GM21423 (cell line): ENCODE measurements around the gene PTGR1.
"Not testable (repeated sequence)": the region's sequence is repeated elsewhere in the genome, so short reads cannot be mapped to it uniquely, and the experiment has no call there.

Source experiments
- ATAC-seq: cut with Tn5 transposase; IDR thresholded peaks from one replicate; pipeline ENCODE4 v1.9.1; 2021; ENCODE audit warnings: mild to moderate bottlenecking, moderate library complexity; ENCODE audit not compliant: unreplicated experiment

Gene PTGR1

GRCh38 chr9:111599092-111599954 lies at the start of gene PTGR1:
PTGR1 (minus strand) TSS chr9:111599647; CDS start chr9:111597422, 2,225 bp downstream.
- ATAC-seq = peak; percentile 36

- no peak for ATAC-seq
Measured at GRCh38 chr9:111649016-111649415, 49.6 kb upstream of the PTGR1 start.

- no peak for ATAC-seq
Measured at GRCh38 chr9:111648066-111648465, 48.6 kb upstream of the PTGR1 start.

GRCh38 chr9:111646417-111646816 lies 47.0 kb upstream of the PTGR1 start:
- ATAC-seq = no peak

- no peak for ATAC-seq
Measured at GRCh38 chr9:111645806-111646205, 46.4 kb upstream of the PTGR1 start.

- ATAC-seq = no peak
Measured at GRCh38 chr9:111644195-111644772, 44.8 kb upstream of the PTGR1 start.

- ATAC-seq = no peak
Measured at GRCh38 chr9:111637421-111637950, 38.0 kb upstream of the PTGR1 start.

- no peak for ATAC-seq
Measured at GRCh38 chr9:111634860-111635259, 35.4 kb upstream of the PTGR1 start.

GRCh38 chr9:111633389-111633736 lies 33.9 kb upstream of the PTGR1 start:
- ATAC-seq = no peak

- no peak for ATAC-seq
Measured at GRCh38 chr9:111632695-111633388, 33.4 kb upstream of the PTGR1 start.

GRCh38 chr9:111632060-111632459 lies 32.6 kb upstream of the PTGR1 start:
- no peak for ATAC-seq

- ATAC-seq = peak; percentile 96
Measured at GRCh38 chr9:111631214-111631971, 31.9 kb upstream of the PTGR1 start, which contains the start of gene DNAJC25. DNAJC25 (plus strand) TSS chr9:111631334; CDS start chr9:111631408, 74 bp downstream.

GRCh38 chr9:111630964-111631213 lies 31.4 kb upstream of the PTGR1 start:
- no peak for ATAC-seq

GRCh38 chr9:111630182-111630963 lies 30.9 kb upstream of the PTGR1 start:
- peak; percentile 22 for ATAC-seq

GRCh38 chr9:111628411-111628810 lies 29.0 kb upstream of the PTGR1 start:
- no peak for ATAC-seq

GRCh38 chr9:111627260-111627963 lies 28.0 kb upstream of the PTGR1 start:
- ATAC-seq = no peak

- ATAC-seq = no peak
Measured at GRCh38 chr9:111622626-111623025, 23.2 kb upstream of the PTGR1 start.

GRCh38 chr9:111621895-111622480 lies 22.5 kb upstream of the PTGR1 start:
- peak; percentile 76 for ATAC-seq

GRCh38 chr9:111617349-111617748 lies 17.9 kb upstream of the PTGR1 start:
- ATAC-seq = not testable (repeated sequence)
